Endometrial microvascular endothelial cells (primary cell): ENCODE measurements around the gene CNOT6. TPM values are rescaled to one million over a fixed set of nuclear protein-coding genes. Genes with fewer than 3 reads are reported as not detected.

Source experiments
- in situ Hi-C: cut with HindIII; loops from 2 replicates; pipeline ENCODE4 v1.10.0; 2017; ENCODE audit warnings: low sequenced_read_pairs, low pct_unique_long_range_greater_than_20kb; ENCODE audit errors: inconsistent ontology term
- total RNA-seq: library from RNA; depleted of rRNA; stranded (reverse); fragments of >200 nt; gene quantifications from one replicate; pipeline ENCODE4 v1.2.3, GENCODE V29; 2015; ENCODE audit errors: inconsistent ontology term

Gene CNOT6
- total RNA-seq, 1 donor from 2014 or later, result 16.2 TPM

- in situ Hi-C loops, result no loop called here
These were observed 51.1 kb downstream of the CNOT6 start for GRCh38 chr5:180545248-180545647.

- in situ Hi-C loops, result no loop called here
These were observed 54.4 kb downstream of the CNOT6 start for GRCh38 chr5:180548563-180548962.

- in situ Hi-C loops, result no loop called here
These were observed 59.4 kb downstream of the CNOT6 start for GRCh38 chr5:180553530-180553929.

- in situ Hi-C loops, result no loop called here
These were observed 61.2 kb downstream of the CNOT6 start for GRCh38 chr5:180555168-180555921.

- in situ Hi-C loops, result no loop called here
These were observed 63.1 kb downstream of the CNOT6 start for GRCh38 chr5:180557217-180557809.

- in situ Hi-C loops, result no loop called here
These were observed 64.1 kb downstream of the CNOT6 start for GRCh38 chr5:180558232-180558631.

- in situ Hi-C loops, result no loop called here
These were observed 69.8 kb downstream of the CNOT6 start for GRCh38 chr5:180563994-180564393.

- in situ Hi-C loops, result no loop called here
These were observed 74.7 kb downstream of the CNOT6 start for GRCh38 chr5:180568914-180569313.

GRCh38 chr5:180575571-180575970, 81.4 kb downstream of the CNOT6 start:
- in situ Hi-C loops, result no loop called here

- in situ Hi-C loops, result no loop called here
These were observed 86.5 kb downstream of the CNOT6 start for GRCh38 chr5:180580681-180581080.

- in situ Hi-C loops, result no loop called here
These were observed 89.6 kb downstream of the CNOT6 start for GRCh38 chr5:180583738-180584137.

- in situ Hi-C loops, result no loop called here
These were observed 92.0 kb downstream of the CNOT6 start for GRCh38 chr5:180586204-180586603.

GRCh38 chr5:180586870-180587269, 92.7 kb downstream of the CNOT6 start:
- in situ Hi-C loops, result no loop called here

GRCh38 chr5:180589771-180590542, 95.8 kb downstream of the CNOT6 start:
- in situ Hi-C loops, result no loop called here

GRCh38 chr5:180590543-180591310, 96.5 kb downstream of the CNOT6 start:
- in situ Hi-C loops, result no loop called here

- in situ Hi-C loops, result no loop called here
These were observed 97.2 kb downstream of the CNOT6 start, which contains the start of gene SCGB3A1 for GRCh38 chr5:180591311-180591887. SCGB3A1 (minus strand) TSS chr5:180591499; CDS start chr5:180591462, 37 bp downstream.

GRCh38 chr5:180592176-180592575, 98.0 kb downstream of the CNOT6 start:
- in situ Hi-C loops, result no loop called here

- in situ Hi-C loops, result no loop called here
These were observed 99.4 kb downstream of the CNOT6 start for GRCh38 chr5:180593446-180594206.
